NOMO-1 treated with DMSO at 0.1 percent for 48 hours (cell line): Measurements from ENCODE around the gene PATZ1.

Source experiments
- DNase-seq: peaks from one replicate; lab custom pipeline; 2025; ENCODE audit not compliant: unreplicated experiment; lab: John Stamatoyannopoulos, UW

Gene PATZ1

GRCh38 chr22:31284281-31285155 is 61.6 kb downstream of the PATZ1 start:
- no peak for DNase-seq

GRCh38 chr22:31282748-31283468 is 63.2 kb downstream of the PATZ1 start:
- DNase-seq = no peak

- no peak for DNase-seq
Observed at GRCh38 chr22:31281733-31282132, 64.4 kb downstream of the PATZ1 start.

GRCh38 chr22:31279821-31280505 is 66.2 kb downstream of the PATZ1 start:
- no peak for DNase-seq

- no peak for DNase-seq
Observed at GRCh38 chr22:31279327-31279669, 66.8 kb downstream of the PATZ1 start.

GRCh38 chr22:31278626-31279326 is 67.4 kb downstream of the PATZ1 start:
- no peak for DNase-seq

GRCh38 chr22:31278151-31278621 is 68.0 kb downstream of the PATZ1 start:
- DNase-seq = no peak

- DNase-seq = no peak
Observed at GRCh38 chr22:31277741-31278140, 68.4 kb downstream of the PATZ1 start.

GRCh38 chr22:31276426-31277167 is 69.5 kb downstream of the PATZ1 start:
- DNase-seq = no peak
